CMK (cell line): Measurements from ENCODE around the gene TAMM41.
"Not testable (repeated sequence)": the region's sequence is repeated elsewhere in the genome, so short reads cannot be mapped to it uniquely, and the experiment has no call there.

Source experiments
- DNase-seq: peaks from one replicate; pipeline ENCODE4 v3.0.0-alpha.2; 2010; ENCODE audit warnings: low read depth

The TAMM41 gene

GRCh38 chr3:11846281-11847266 lies at the start of gene TAMM41:
Gene TAMM41 (minus strand): TSS chr3:11846885. CDS start chr3:11846636, 249 bp downstream.
- peak; percentile 67 for DNase-seq

- DNase-seq: no peak
Measured at GRCh38 chr3:11878837-11879236, 32.2 kb upstream of the TAMM41 start.

GRCh38 chr3:11874707-11875106 lies 28.0 kb upstream of the TAMM41 start:
- not testable (repeated sequence) for DNase-seq

GRCh38 chr3:11863739-11864138 lies 17.1 kb upstream of the TAMM41 start:
- not testable (repeated sequence) for DNase-seq

GRCh38 chr3:11862584-11862983 lies 15.9 kb upstream of the TAMM41 start:
- DNase-seq: not testable (repeated sequence)

- DNase-seq: not testable (repeated sequence)
Measured at GRCh38 chr3:11862145-11862544, 15.5 kb upstream of the TAMM41 start.

- not testable (repeated sequence) for DNase-seq
Measured at GRCh38 chr3:11860213-11860612, 13.5 kb upstream of the TAMM41 start.

- DNase-seq: no peak
Measured at GRCh38 chr3:11853450-11853849, 6.8 kb upstream of the TAMM41 start.

- DNase-seq: no peak
Measured at GRCh38 chr3:11850003-11850402, 3.3 kb upstream of the TAMM41 start.

GRCh38 chr3:11847607-11848006 lies 922 bp upstream of the TAMM41 start:
- DNase-seq: no peak

GRCh38 chr3:11845651-11846050 lies 1.0 kb downstream of the TAMM41 start:
- DNase-seq: no peak

GRCh38 chr3:11844891-11845290 lies 1.8 kb downstream of the TAMM41 start:
- no peak for DNase-seq

GRCh38 chr3:11835028-11835639 lies 11.6 kb downstream of the TAMM41 start:
- no peak for DNase-seq

- DNase-seq: no peak
Measured at GRCh38 chr3:11832981-11833905, 13.4 kb downstream of the TAMM41 start.

GRCh38 chr3:11829416-11829815 lies 17.3 kb downstream of the TAMM41 start:
- DNase-seq: no peak

GRCh38 chr3:11826628-11827265 lies 19.9 kb downstream of the TAMM41 start:
- DNase-seq: no peak

- no peak for DNase-seq
Measured at GRCh38 chr3:11825301-11825700, 21.4 kb downstream of the TAMM41 start.

- no peak for DNase-seq
Measured at GRCh38 chr3:11820531-11821041, 26.1 kb downstream of the TAMM41 start.

- DNase-seq: no peak
Measured at GRCh38 chr3:11819146-11819689, 27.5 kb downstream of the TAMM41 start.

GRCh38 chr3:11818033-11818432 lies 28.7 kb downstream of the TAMM41 start:
- DNase-seq: no peak

GRCh38 chr3:11815111-11815510 lies 31.6 kb downstream of the TAMM41 start:
- no peak for DNase-seq
